Skeletal muscle satellite cell (primary cell): ENCODE measurements around the gene C4orf50.

Experiments
- H3K27me3 ChIP-seq: 2 replicates; pipeline ENCODE4 v1.7.0; 2013; ENCODE audit warnings: low read length; ENCODE audit not compliant: control insufficient read depth, insufficient read depth
- H3K36me3 ChIP-seq: 2 replicates; pipeline ENCODE4 v1.7.0; 2013; ENCODE audit warnings: mild to moderate bottlenecking, control low read depth, low read length; ENCODE audit not compliant: insufficient read depth
- H3K4me1 ChIP-seq: 2 replicates; pipeline ENCODE4 v1.7.0; 2013; ENCODE audit warnings: low read length; ENCODE audit not compliant: control insufficient read depth, insufficient read depth
- H3K4me2 ChIP-seq: 2 replicates; pipeline ENCODE4 v1.7.0; 2013; ENCODE audit warnings: mild to moderate bottlenecking, low read length
- H3K4me3 ChIP-seq: 2 replicates; pipeline ENCODE4 v1.7.0; 2013; ENCODE audit warnings: low read length
- H3K9ac ChIP-seq: 2 replicates; pipeline ENCODE4 v1.7.0; 2013; ENCODE audit warnings: mild to moderate bottlenecking, low read depth, low read length, moderate library complexity
- H3K9me3 ChIP-seq: replicated peaks from 2 replicates; pipeline ENCODE4 v1.7.0; 2013; ENCODE audit warnings: mild to moderate bottlenecking, control low read depth, low read length

C4orf50 gene

DNA sequence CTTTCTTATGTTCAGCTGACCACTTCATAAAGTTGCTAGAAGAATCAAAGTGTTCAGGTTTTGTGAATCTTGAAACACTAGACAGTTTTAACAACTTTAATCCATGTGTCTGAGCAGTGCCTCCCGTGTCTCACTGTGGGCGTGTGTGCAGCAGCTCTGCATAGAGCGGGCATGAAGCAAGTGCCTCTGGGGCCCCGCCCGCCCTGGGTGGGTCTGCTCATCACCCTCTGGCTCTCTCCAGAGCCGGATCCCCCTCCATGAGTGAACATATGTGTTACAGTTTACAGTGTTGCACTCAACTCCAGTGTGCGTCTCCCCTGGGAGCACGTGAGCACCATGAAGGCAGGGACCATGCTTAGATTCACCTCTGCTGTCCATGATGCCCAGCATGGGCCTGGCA lies 87.8 kb downstream of the C4orf50 start:
- Histone ChIP-seq H3K27me3 (peaks cover 49% of the 10 kb centered on the region), H3K9me3 (no peaks in the 10 kb centered on the region), H3K4me1 (no peaks in the 10 kb centered on the region), H3K9ac (no peak overlapping the region), H3K36me3 (no peaks in the 10 kb centered on the region), H3K4me3 (no peak overlapping the region), H3K4me2 (no peak overlapping the region)

DNA sequence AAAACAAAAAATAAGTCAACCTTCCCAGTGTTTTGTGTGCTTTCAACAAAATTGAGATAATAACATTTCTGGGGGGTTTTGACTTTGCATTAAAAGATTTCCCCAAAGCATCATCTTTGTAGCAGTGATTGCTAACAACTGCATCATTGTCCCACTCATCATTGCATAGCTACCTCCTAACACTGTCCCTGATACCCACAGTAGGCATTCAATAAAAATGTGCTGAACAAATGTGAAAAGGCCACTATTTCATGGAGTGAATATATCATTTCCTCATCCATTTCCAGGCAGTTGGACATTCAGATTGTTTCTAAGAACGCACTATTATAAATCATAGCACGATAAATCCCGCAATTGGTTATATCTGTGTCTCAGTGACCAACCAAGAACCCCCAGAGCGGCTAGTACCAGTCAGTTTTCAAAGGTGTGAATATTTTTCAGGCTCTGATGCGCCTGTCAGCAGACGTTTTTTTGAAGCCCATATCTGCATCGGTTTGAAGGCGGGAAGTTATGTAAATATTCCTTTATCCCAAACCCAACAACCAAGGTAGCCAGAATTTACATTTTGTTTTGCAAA lies 89.3 kb downstream of the C4orf50 start:
- H3K4me3 ChIP-seq: no peak overlapping the region
- H3K4me1 ChIP-seq: no peaks in the 10 kb centered on the region
- H3K4me2 ChIP-seq: no peak overlapping the region
- H3K9me3 ChIP-seq: no peaks in the 10 kb centered on the region
- no peak overlapping the region for H3K9ac ChIP-seq
- H3K36me3 ChIP-seq: no peaks in the 10 kb centered on the region
- H3K27me3 ChIP-seq: peaks cover 46% of the 10 kb centered on the region

DNA sequence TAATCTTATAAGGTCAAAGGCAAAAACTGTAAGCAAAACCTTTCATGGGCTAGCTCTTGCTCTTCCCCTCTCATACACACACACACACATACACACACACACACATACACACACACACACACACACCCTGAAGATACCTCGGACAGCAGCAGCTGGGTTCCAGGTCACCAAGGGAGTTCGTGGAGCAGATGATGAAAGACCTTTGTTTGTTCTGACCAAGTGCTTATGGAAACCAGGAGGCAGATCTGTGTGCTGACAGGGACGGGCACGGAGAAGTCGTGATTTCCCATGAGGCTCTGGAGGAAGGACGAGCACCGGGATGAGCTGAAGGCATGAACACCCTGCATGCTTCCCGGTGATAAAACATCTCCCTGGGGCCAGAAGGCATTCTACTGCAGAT lies 90.0 kb downstream of the C4orf50 start:
- Histone ChIP-seq H3K4me1 (no peaks in the 10 kb centered on the region), H3K36me3 (no peaks in the 10 kb centered on the region), H3K4me3 (no peak overlapping the region), H3K9me3 (no peaks in the 10 kb centered on the region), H3K4me2 (no peak overlapping the region), H3K27me3 (peaks cover 46% of the 10 kb centered on the region), H3K9ac (no peak overlapping the region)

DNA sequence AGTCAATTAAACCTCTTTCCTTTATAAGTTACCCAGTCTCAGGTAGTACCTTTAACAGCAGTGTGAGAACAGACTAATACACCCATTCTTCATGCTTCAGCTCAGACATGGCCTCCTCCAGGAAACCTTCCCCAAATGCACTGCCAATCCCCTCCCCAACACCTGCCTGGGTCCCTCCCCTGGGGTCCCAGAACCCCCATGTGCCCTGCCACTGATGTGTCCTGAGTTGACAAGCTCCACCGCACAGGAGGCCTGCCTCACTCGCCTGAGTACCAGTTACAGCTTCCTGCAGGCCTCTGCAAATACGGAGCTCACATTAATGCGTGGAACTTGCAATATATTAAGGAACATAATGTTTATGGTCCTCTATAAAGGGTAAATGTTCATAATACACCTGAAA lies 90.5 kb downstream of the C4orf50 start:
- Histone ChIP-seq H3K27me3 (peaks cover 46% of the 10 kb centered on the region), H3K9ac (no peak overlapping the region)

DNA sequence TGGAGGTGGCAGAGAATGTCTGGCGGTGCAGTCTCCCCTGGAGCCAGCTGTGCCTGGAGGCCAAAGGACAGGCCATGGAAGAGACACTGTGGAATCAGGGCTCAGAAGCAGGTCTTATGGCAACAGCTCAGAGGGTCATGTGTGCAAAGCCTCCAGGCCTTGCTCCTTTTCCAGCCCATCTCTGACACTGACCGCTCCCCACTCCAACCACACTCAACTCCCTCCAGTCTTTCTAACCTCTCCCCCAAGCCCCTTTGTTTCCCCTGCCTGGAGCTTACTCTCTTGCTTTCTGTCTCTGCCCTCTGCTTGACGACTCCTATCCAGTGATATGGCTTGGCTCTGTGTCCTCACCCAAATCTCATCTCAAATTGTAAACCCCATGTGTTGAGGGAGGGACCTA lies 91.1 kb downstream of the C4orf50 start:
- Histone ChIP-seq H3K9ac (no peak overlapping the region), H3K36me3 (no peaks in the 10 kb centered on the region), H3K9me3 (no peaks in the 10 kb centered on the region), H3K4me3 (no peak overlapping the region), H3K27me3 (peaks cover 45% of the 10 kb centered on the region), H3K4me2 (no peak overlapping the region), H3K4me1 (no peaks in the 10 kb centered on the region)

More for the DNA sequence above, 90.5 kb downstream of the C4orf50 start:
- H3K4me1 ChIP-seq: no peaks in the 10 kb centered on the region
- H3K4me2 ChIP-seq: no peak overlapping the region
- no peaks in the 10 kb centered on the region for H3K9me3 ChIP-seq
- H3K36me3 ChIP-seq: no peaks in the 10 kb centered on the region
- no peak overlapping the region for H3K4me3 ChIP-seq

DNA sequence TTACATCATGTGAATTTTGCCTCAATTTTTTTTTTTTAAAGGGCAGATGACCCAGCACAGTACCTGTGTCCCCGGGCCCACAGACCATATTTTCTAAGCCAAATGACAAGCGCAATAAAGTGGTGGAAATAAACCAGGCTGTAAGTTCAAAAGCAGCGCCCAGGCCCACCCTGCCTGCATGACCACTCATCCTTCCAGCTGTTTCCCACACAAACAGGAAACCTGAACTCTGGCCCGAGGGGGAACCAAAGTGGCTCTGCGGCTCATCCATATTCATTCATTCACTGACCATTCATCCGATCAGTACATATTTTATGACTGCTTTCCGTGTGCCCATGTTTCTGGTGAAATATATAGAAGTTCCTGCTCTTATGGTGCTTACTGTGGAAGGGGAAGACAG lies 91.6 kb downstream of the C4orf50 start:
- Histone ChIP-seq H3K9ac (no peak overlapping the region), H3K4me2 (no peak overlapping the region), H3K9me3 (no peaks in the 10 kb centered on the region), H3K4me3 (no peak overlapping the region), H3K36me3 (no peaks in the 10 kb centered on the region), H3K4me1 (no peaks in the 10 kb centered on the region), H3K27me3 (peaks cover 41% of the 10 kb centered on the region)

DNA sequence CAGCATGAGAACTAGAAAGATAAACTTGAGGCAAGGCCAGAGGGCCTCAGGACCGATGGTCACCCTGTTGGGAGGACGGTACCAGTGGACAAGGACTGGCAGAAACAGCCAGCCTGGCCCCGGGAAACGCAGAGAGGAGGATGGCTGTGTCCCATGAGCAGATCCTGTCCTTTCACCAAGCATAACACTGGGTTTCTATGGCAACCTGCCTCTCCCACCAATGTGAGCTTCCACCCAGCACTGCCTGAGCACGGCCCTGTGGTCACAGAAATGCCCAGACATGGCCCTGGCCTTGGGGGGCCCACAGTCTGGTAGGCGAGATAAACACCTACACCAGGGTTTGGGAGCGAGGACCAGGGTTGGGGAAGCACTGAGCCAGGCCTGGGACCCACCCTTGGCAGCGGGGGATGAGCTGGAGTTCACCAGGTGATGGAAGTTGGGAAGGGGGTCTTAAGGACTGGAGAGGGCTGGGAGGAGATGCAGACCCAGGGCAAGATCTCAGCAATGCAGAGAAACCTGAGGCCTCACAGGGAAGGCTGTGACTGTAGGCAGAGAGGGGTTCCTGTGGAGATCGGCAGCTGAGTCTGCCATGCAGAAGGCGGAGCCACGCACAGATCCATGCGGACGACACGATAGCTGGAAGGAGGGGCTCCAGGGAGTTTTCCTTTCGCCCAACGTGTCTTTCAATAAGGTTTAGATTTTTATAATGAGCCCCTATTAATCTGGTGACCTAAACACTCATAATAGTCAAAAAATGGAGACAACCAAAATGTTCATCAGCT lies 92.6 kb downstream of the C4orf50 start:
- Histone ChIP-seq H3K9ac (no peak overlapping the region), H3K4me3 (no peak overlapping the region), H3K4me1 (no peaks in the 10 kb centered on the region), H3K9me3 (no peaks in the 10 kb centered on the region), H3K4me2 (no peak overlapping the region), H3K36me3 (no peaks in the 10 kb centered on the region), H3K27me3 (peaks cover 39% of the 10 kb centered on the region)

DNA sequence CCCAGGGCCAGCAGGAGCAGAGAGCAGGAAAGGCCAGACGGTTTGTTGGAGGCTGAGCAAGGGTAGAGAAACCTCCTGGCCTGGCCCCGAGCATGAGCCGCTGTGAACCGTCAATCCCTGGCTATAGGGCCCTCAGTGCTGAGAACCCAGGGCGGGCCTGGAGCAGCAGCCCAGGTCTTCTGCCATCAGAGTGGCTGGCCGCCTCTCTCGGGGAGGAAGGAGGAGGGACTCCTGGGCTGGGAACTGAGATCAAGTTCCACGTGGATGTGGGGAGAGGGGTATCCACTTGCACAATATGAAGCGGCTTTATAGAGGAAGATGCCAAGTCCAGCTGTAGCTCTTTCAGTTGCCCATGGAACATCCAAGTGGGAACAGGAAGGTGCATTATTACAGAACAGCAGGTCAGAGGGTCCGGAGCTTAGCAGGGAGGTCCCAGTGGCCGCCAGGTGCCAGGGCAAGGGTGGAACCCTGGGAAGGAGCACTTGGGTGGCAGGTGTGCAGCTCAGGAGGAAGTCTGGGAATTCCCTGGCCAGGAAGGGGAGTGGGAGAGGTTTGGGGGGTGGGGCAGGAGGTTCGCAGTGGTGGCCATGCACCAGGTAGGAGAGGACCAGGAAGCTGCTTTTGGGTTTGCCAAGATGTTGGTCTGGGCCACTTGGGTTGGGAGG lies 93.6 kb downstream of the C4orf50 start:
- no peak overlapping the region for H3K4me2 ChIP-seq
- H3K9ac ChIP-seq: no peak overlapping the region
- no peaks in the 10 kb centered on the region for H3K4me1 ChIP-seq
- H3K36me3 ChIP-seq: no peaks in the 10 kb centered on the region
- H3K9me3 ChIP-seq: no peaks in the 10 kb centered on the region
- no peak overlapping the region for H3K4me3 ChIP-seq
- H3K27me3 ChIP-seq: peaks cover 30% of the 10 kb centered on the region

DNA sequence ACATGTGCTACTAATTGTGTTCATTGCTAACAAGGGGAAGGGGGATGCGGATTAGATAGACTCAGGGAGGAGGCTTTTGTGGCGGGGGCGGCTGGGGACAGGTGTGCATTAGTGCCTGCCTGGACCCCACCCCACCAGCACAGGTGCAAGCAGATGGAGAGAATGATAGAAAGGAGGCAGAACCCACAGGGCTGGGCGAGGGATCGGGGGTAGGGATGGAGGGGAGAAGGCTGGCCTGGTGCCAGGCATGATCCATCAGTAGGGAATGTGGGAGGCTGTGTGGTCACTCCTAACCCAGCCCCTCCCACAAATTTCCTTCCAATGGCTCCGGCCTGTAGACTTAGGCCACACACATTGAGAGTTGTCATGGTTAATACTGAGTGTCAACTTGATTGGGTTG lies 94.9 kb downstream of the C4orf50 start:
- H3K4me3 ChIP-seq: no peak overlapping the region
- no peak overlapping the region for H3K4me2 ChIP-seq
- peaks cover 24% of the 10 kb centered on the region for H3K27me3 ChIP-seq

DNA sequence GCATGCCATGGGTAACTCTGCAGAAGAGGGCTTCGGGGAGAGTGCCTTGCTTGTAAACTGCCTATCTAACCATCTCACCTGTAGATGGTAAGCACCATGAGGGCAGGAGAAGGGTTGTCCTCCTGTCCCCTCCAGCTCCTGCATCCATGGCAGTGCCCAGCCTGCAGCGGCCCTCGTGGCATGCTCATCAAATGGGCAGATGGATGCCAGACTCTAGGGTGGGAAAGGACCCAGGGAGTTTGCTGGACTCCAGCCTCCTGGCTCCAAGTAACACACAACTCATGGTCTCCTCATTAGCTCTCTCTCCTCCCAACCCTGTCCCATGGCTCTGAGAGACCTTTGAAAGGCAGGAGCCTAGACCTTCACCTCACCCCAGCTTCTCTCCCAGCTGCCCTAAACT lies 95.7 kb downstream of the C4orf50 start:
- no peak overlapping the region for H3K9ac ChIP-seq
- no peak overlapping the region for H3K4me2 ChIP-seq
- no peaks in the 10 kb centered on the region for H3K36me3 ChIP-seq
- H3K4me1 ChIP-seq: no peaks in the 10 kb centered on the region
- no peaks in the 10 kb centered on the region for H3K9me3 ChIP-seq
- H3K4me3 ChIP-seq: no peak overlapping the region
- peaks cover 23% of the 10 kb centered on the region for H3K27me3 ChIP-seq

More for the DNA sequence above, 94.9 kb downstream of the C4orf50 start:
- Histone ChIP-seq H3K9ac (no peak overlapping the region), H3K36me3 (no peaks in the 10 kb centered on the region), H3K9me3 (no peaks in the 10 kb centered on the region), H3K4me1 (no peaks in the 10 kb centered on the region)

DNA sequence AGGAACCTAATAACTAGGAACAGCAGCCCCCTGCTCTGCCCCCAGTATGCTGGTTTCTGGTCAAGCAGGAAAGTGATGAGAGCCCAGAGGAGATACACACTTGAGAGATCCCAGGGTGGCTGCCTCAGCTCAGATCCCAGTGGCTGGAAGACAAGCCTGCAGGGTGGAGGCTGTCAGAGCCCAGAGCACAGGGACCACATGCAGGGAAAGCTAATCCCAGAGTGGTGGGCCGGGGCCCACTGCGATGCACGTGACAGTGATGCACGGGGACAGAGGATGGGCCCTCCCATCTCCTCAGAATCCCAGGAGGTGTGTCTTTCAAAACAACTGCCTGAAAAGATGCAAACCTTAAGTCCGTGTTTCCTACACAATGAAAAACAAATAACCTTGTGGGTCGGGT lies 96.2 kb downstream of the C4orf50 start:
- Histone ChIP-seq H3K9me3 (no peaks in the 10 kb centered on the region), H3K36me3 (no peaks in the 10 kb centered on the region), H3K4me3 (no peak overlapping the region), H3K27me3 (peaks cover 22% of the 10 kb centered on the region), H3K9ac (no peak overlapping the region), H3K4me1 (no peaks in the 10 kb centered on the region), H3K4me2 (no peak overlapping the region)
